Measurements from ENCODE around the gene FBXL7. TPM values are rescaled to one million over a fixed set of nuclear protein-coding genes. Genes with fewer than 3 reads are reported as not detected.

FBXL7 gene
- polyA plus RNA-seq, 3 donors = not detected

GRCh38 chr5:15734058-15734457, 234.1 kb downstream of the FBXL7 start:
- no peaks in the 10 kb centered on the region for H3K27me3 Mint-ChIP-seq (ENCODE audit: low read depth in 3 of 3)
- no peak overlapping the region for H3K4me3 Mint-ChIP-seq
- H3K9me3 Mint-ChIP-seq = peaks cover 0 to 31% (median 8%) of the 10 kb centered on the region in 7 donors
- no peak overlapping the region for H3K27ac Mint-ChIP-seq
- H3K4me3 ChIP-seq (replicated peaks in 1 of 3; ENCODE audit: low read depth in 2 of 3, low read length in 3 of 3) = no peak overlapping the region
- H3K27me3 ChIP-seq (ENCODE audit: control insufficient read depth in 2 of 2, insufficient read depth in 2 of 2, low read length in 2 of 2) = no peaks in the 10 kb centered on the region
- H3K36me3 ChIP-seq (replicated peaks in 1 of 2; ENCODE audit: control insufficient read depth in 1 of 2, insufficient read depth in 2 of 2, low read length in 2 of 2) = no peaks in the 10 kb centered on the region
- H3K4me1 ChIP-seq (ENCODE audit: control insufficient read depth in 1 of 2, insufficient read depth in 2 of 2, low read length in 2 of 2) = no peaks in the 10 kb centered on the region
- no peak overlapping the region for H3K9ac ChIP-seq (ENCODE audit: insufficient read depth, low read length, poor library complexity, severe bottlenecking)
- no peak overlapping the region for H3K27ac ChIP-seq (ENCODE audit: low read depth in 1 of 2, low read length in 2 of 2)
- intact Hi-C loops (cut with micrococcal nuclease) = no loop called here
- no peak overlapping the region for H2AFZ ChIP-seq (ENCODE audit: insufficient read depth, low read depth, low read length, poor library complexity, severe bottlenecking)
- peaks cover 11 to 15% of the 10 kb centered on the region in 2 donors for H3K9me3 ChIP-seq (replicated peaks in 1 of 2; ENCODE audit: control insufficient read depth in 1 of 2, insufficient read depth in 1 of 2, low read length in 2 of 2)
- H4K20me1 ChIP-seq (ENCODE audit: insufficient read depth, low read length) = no peaks in the 10 kb centered on the region
- H3K79me2 ChIP-seq (ENCODE audit: insufficient read depth, low read length) = no peaks in the 10 kb centered on the region
- H3K4me1 Mint-ChIP-seq = no peaks in the 10 kb centered on the region
- no peak for TF ChIP-seq CTCF (IDR thresholded peaks at IDR 0.05)
- no peak overlapping the region for H3K4me2 ChIP-seq (replicated peaks; ENCODE audit: extremely low read depth, low read length, poor library complexity, severe bottlenecking)
- 97% methylated on average over 7 of the region's 7 CpGs for WGBS (ENCODE audit: insufficient coverage)
- no peak for DNase-seq
- no peaks in the 10 kb centered on the region for H3K36me3 Mint-ChIP-seq

- no peaks in the 10 kb centered on the region for H3K36me3 ChIP-seq (replicated peaks in 1 of 2; ENCODE audit: control insufficient read depth in 1 of 2, insufficient read depth in 2 of 2, low read length in 2 of 2)
- H3K36me3 Mint-ChIP-seq = no peaks in the 10 kb centered on the region
- peaks cover 12 to 28% of the 10 kb centered on the region in 2 donors for H3K9me3 ChIP-seq (replicated peaks in 1 of 2; ENCODE audit: control insufficient read depth in 1 of 2, insufficient read depth in 1 of 2, low read length in 2 of 2)
- H3K27me3 Mint-ChIP-seq (ENCODE audit: low read depth in 3 of 3) = no peaks in the 10 kb centered on the region
- no peak overlapping the region for H3K27ac ChIP-seq (ENCODE audit: low read depth in 1 of 2, low read length in 2 of 2)
- no peak overlapping the region for H3K27ac Mint-ChIP-seq
- 75% methylated on average over 3 of the region's 8 CpGs for WGBS (ENCODE audit: insufficient coverage)
- TF ChIP-seq CTCF (IDR thresholded peaks at IDR 0.05) = no peak
- H3K4me1 Mint-ChIP-seq = no peaks in the 10 kb centered on the region
- H3K9ac ChIP-seq (ENCODE audit: insufficient read depth, low read length, poor library complexity, severe bottlenecking) = no peak overlapping the region
- H4K20me1 ChIP-seq (ENCODE audit: insufficient read depth, low read length) = no peaks in the 10 kb centered on the region
- H3K4me3 ChIP-seq (replicated peaks in 1 of 3; ENCODE audit: low read depth in 2 of 3, low read length in 3 of 3) = no peak overlapping the region
- H3K9me3 Mint-ChIP-seq = peaks cover 0 to 22% (median 3%) of the 10 kb centered on the region in 7 donors
- H3K4me2 ChIP-seq (replicated peaks; ENCODE audit: extremely low read depth, low read length, poor library complexity, severe bottlenecking) = no peak overlapping the region
- no peak overlapping the region for H3K4me3 Mint-ChIP-seq
- no peak for DNase-seq
- no peaks in the 10 kb centered on the region for H3K27me3 ChIP-seq (ENCODE audit: control insufficient read depth in 2 of 2, insufficient read depth in 2 of 2, low read length in 2 of 2)
- intact Hi-C loops (cut with micrococcal nuclease) = no loop called here
- no peaks in the 10 kb centered on the region for H3K79me2 ChIP-seq (ENCODE audit: insufficient read depth, low read length)
- H2AFZ ChIP-seq (ENCODE audit: insufficient read depth, low read depth, low read length, poor library complexity, severe bottlenecking) = no peak overlapping the region
- no peaks in the 10 kb centered on the region for H3K4me1 ChIP-seq (ENCODE audit: control insufficient read depth in 1 of 2, insufficient read depth in 2 of 2, low read length in 2 of 2)
These were observed 237.2 kb downstream of the FBXL7 start for GRCh38 chr5:15737036-15737821.

Data from CD14-positive monocyte (primary cell).